Activated naive CD4-positive, alpha-beta T cell treated with anti-CD3 and anti-CD28 coated beads, Interleukin-2, amount 50 U/mL, for 72 hours (primary cell): ENCODE results near the gene ABCA12. TPM values are rescaled to one million over a fixed set of nuclear protein-coding genes. Genes with fewer than 3 reads are reported as not detected.

Experiments
- ATAC-seq, 2 donors: fragments of 150-1000 bp; cut with Tn5 transposase; 2 replicates each; pipeline ENCODE4 v1.10.0; 2021; ENCODE audit warnings: mild to moderate bottlenecking in 2 of 2, moderate library complexity in 2 of 2
- DNase-seq, 2 donors: peaks; one replicate each; pipeline ENCODE4 v3.0.0; 2021 to 2022; ENCODE audit warnings: low spot score in 2 of 2
- H3K27ac Mint-ChIP-seq, 2 donors: one replicate each; pipeline ENCODE4 v1.8.0; 2022; ENCODE audit warnings: mild to moderate bottlenecking in 2 of 2, mixed read lengths in 2 of 2
- H3K36me3 Mint-ChIP-seq, 2 donors: one replicate each; pipeline ENCODE4 v1.8.0; 2022; ENCODE audit warnings: mixed read lengths in 2 of 2
- H3K9me3 Mint-ChIP-seq, 2 donors: one replicate each; pipeline ENCODE4 v1.8.0; 2022; ENCODE audit warnings: mixed read lengths in 2 of 2
- total RNA-seq, 2 donors: library from RNA; stranded (reverse); gene quantifications; one replicate each; pipeline ENCODE4 v1.2.3, GENCODE V29; 2022

ABCA12 gene
- total RNA-seq, 2 donors from 2014 or later = not detected

DNA sequence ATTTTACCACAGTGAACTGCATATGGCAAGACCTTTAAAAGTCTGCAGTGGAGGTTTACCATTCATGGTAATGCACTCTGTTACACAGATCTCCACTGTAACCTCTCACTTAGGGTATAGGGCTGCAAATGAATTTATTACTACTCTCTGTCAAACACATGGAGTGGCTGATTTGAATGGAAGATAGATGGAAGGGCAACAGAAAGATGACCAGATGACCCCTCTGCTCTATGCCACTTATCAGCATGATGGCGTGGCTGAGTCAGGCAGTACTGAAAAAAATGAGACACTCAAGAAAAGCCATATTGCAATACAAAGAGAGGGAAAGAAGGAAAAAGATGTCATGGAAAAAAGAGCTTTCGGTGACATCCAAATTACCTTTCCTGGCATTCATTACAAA, 72.3 kb downstream of the ABCA12 start:
- Mint-ChIP-seq H3K36me3 (no peaks in the 10 kb centered on the region), H3K9me3 (peaks cover 0 to 4% of the 10 kb centered on the region in 2 donors), H3K27ac (no peak overlapping the region)
- no peak for DNase-seq
- no peak for ATAC-seq

DNA sequence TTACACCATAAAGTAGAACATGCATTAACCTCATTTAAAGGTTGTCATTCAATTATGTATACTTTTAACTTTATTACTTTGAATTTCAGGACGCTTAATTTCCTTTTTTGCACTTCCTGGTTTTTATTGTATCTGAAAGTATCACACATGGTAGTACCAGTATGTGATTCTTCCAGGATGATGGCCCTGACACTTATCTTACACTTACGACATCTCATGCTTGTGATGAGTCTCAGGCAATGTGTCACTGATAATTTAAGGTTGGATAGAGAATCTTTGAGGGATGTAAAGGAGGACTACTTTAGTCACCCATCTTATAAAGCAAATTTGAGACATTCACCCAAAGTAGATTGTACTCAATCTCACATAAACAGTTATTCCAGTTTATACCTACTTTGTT, 74.9 kb downstream of the ABCA12 start:
- DNase-seq (no peak), ATAC-seq (no peak)
- peaks cover 0 to 4% of the 10 kb centered on the region in 2 donors for H3K9me3 Mint-ChIP-seq
- H3K27ac Mint-ChIP-seq = no peak overlapping the region
- H3K36me3 Mint-ChIP-seq = no peaks in the 10 kb centered on the region

DNA sequence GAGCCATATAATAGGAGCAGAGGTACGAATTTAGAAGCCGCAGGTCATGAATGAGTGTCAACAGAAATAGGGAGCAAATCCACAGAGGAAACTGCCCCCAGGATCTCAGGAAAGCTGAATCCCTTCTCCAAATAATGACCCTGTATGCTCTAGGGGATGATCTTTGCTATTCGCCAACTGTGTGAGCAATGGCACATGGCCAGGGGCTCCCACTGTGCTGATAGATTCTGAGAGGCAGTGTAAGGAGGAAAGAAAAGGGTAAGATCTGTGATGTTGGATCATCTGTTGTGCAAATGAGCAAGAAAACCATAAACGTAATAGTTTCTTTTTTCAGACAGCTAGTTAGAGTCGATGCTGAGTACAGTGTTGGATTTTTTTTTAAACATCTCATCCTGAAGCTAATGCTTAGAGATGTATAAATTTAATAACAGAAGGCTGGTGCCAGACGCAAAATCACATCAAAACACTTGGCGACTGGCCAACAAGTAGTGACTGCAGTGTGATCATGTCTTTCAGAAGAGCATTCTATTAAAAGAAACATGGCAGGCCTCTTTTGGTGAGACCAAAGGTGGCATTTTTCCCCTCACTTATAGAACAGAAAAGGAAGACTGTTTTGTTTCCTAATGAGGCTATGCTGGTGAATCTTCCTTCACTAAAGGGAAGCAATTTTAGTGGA, 77.4 kb downstream of the ABCA12 start:
- ATAC-seq (no peak), DNase-seq (no peak)
- Mint-ChIP-seq H3K9me3 (peaks cover 0 to 4% of the 10 kb centered on the region in 2 donors), H3K36me3 (no peaks in the 10 kb centered on the region), H3K27ac (no peak overlapping the region)

DNA sequence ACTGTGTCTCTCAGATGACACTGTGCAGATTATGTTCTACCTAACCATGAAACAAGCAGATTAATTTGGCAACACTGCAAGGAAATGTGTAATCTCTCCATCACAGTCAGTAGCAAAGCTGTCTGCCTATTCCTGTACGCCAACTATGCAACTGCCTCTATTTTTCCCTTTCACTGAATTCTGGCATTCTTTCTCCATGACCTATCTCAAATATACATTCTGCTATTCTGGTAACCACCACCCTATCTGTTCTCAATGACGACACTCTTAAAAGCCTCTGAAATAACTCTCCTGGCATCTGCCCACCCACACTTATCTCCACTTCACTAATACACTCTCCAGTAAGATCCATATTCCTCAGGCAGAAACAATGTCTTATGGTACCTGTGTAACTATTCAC, 78.7 kb downstream of the ABCA12 start:
- Mint-ChIP-seq H3K27ac (no peak overlapping the region), H3K9me3 (peaks cover 0 to 4% of the 10 kb centered on the region in 2 donors), H3K36me3 (no peaks in the 10 kb centered on the region)
- DNase-seq (no peak), ATAC-seq (no peak)

DNA sequence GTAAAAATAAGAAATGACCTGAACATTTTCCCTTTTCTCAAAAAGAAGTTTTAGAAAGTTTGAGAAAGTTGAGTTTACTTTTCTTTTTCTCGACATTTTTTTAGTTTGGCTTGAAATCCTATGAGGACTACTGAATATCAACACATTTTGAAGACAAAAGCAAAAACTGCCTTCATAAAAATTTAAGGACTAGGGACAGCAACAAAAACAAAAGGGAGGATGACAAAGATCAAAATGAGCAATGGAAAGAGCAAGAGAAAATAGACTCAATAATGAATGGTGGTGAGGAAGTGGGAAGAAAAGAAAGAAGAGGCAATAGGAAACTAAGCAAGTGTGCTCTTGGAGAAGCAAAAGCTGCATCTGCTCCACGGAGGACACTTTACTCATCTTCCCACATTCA, 82.5 kb downstream of the ABCA12 start:
- no peak for DNase-seq
- Mint-ChIP-seq H3K36me3 (no peaks in the 10 kb centered on the region), H3K27ac (no peak overlapping the region), H3K9me3 (no peaks in the 10 kb centered on the region)
- ATAC-seq = no peak

DNA sequence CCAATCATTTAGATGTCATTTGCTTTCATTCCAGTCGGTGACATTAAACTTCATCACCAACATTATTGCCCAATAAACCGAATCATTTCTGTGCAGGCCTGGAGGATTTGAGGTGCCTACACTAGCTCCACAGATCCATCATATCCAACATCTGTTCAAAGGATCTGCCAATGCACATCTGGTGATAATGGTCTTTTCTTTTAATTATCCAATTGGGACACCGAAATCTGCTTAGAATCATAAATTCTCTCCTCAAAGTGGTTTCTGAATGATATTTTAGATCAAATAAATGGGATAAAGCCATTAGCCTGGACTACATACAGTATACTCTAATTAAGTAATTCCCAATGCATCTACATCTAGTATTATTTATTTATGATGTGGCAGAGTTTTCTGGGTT, 85.6 kb downstream of the ABCA12 start:
- no peak for DNase-seq
- ATAC-seq = no peak
- H3K9me3 Mint-ChIP-seq = no peaks in the 10 kb centered on the region
- H3K27ac Mint-ChIP-seq = no peak overlapping the region
- no peaks in the 10 kb centered on the region for H3K36me3 Mint-ChIP-seq

DNA sequence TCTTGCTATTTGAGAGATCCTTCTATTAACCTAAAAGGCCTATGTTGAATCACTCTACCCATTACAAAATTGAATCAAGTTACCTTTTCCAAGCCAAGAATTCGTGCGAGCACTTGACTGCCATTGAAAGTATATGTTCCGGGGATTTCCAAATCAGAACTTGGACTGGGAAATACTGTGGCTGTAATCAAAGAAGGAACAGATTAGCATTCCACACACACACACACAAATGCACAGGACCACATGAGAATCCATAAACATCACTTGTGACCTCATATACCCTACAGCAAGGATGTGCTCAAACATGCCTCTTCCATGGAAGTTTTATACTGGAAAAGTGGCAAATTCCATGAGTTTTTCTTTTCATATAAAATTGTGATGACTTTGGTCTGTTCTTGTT, 86.0 kb downstream of the ABCA12 start:
- DNase-seq (no peak), ATAC-seq (no peak)
- no peaks in the 10 kb centered on the region for H3K9me3 Mint-ChIP-seq
- H3K36me3 Mint-ChIP-seq = no peaks in the 10 kb centered on the region
- H3K27ac Mint-ChIP-seq = no peak overlapping the region

DNA sequence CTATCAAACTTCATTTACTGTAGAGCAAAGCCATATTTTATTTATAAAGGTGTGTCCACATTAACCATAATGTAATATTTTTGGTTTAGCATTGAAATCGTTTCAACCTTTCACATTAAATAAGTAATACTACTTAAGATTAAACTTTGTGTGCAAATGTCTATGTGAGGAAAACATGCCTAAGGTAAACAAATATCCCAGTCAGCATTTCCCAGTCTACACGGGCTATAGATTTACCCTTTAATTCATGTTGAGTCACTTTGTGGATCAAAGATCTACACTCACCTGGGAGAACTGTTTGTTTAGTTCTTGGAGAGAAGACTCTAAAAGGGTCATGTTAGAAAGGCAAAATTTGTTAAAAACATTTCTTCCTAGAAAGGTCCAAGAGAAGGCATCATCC, 89.1 kb downstream of the ABCA12 start:
- no peak overlapping the region for H3K27ac Mint-ChIP-seq
- peaks cover 0 to 4% of the 10 kb centered on the region in 2 donors for H3K9me3 Mint-ChIP-seq
- DNase-seq = no peak

DNA sequence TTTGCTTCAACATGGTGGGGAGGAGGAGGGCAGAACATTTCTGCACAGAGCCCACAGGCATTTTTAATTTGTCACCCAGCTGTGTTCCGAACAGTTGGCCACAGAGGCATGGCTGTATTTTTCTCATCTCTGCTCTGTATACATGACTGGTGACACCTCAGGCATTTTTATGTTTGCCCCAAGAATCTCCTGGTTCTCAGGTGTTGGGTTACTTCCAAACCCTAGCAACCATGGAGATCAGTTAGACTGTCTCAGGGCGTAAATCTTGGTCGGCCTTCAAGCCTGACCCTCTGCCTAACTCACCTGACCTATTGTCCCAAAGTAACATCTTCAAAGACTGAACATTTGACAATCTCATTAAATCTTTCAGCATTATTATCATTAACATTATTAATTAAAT, 100.0 kb downstream of the ABCA12 start:
- ATAC-seq (no peak), DNase-seq (no peak)
- H3K9me3 Mint-ChIP-seq = no peaks in the 10 kb centered on the region
- no peak overlapping the region for H3K27ac Mint-ChIP-seq
- no peaks in the 10 kb centered on the region for H3K36me3 Mint-ChIP-seq

More for the DNA sequence above, 89.1 kb downstream of the ABCA12 start:
- H3K36me3 Mint-ChIP-seq = no peaks in the 10 kb centered on the region
- no peak for ATAC-seq

DNA sequence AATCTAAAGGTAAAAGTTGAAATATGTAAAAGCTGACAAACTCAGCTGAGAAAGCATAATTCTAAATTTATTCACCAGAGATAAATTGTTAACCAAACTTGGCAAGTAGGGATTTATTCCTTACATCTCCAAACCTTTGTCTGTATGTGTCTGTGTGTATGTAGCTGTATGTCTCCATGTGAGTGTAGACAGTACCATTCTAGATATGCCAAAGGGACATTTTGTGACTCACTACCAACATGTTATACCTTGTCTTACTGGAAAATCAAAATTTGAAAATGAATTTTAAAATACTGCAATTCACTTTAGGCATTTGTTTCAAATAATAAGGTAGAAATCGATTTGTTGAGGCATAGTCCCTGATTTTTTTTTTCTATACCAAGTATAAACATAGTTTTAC, 102.1 kb downstream of the ABCA12 start:
- Mint-ChIP-seq H3K9me3 (no peaks in the 10 kb centered on the region), H3K27ac (no peak overlapping the region), H3K36me3 (no peaks in the 10 kb centered on the region)
- ATAC-seq = no peak
- no peak for DNase-seq

DNA sequence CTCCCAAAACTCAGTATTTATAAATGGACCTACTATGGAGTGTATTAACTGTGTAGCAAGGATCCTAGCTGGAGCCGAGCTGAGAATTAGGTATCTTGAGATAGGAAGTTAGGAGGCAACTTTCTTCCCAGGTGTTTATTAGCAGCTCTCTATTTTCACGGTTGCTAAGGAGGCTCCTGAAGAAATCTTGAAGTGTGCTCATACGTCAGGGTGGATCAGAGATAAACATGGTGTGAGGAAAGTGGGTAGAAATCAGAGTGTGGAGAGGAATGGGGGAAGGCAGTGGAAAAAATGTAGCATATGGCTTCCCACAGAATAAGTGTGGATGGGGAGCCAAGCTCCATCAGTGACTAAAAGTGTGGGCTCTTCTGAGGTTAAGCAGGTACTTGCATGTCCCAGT, 104.3 kb downstream of the ABCA12 start:
- DNase-seq (no peak), ATAC-seq (no peak)
- H3K9me3 Mint-ChIP-seq = peaks cover 0 to 3% of the 10 kb centered on the region in 2 donors
- H3K27ac Mint-ChIP-seq = no peak overlapping the region
- no peaks in the 10 kb centered on the region for H3K36me3 Mint-ChIP-seq

DNA sequence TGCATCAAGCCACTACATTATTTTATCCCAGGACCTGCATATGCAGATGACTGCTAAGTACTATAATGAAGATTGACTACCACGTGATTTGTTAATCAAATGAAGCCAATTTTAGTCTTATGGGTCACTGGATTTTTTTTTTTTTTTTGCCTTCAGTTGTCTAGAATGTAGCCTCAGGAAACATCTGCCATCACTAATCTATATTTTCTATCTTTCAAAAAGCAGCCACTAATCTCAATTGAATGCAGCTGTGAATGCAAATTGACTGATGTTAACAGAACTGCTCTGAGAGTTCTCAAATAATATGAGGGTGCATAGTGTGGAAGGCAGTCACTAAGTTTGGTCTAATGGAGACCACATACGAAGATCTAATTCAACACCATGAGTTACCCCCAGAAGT, 106.3 kb downstream of the ABCA12 start:
- ATAC-seq (no peak), DNase-seq (no peak)
- H3K9me3 Mint-ChIP-seq = peaks cover 0 to 3% of the 10 kb centered on the region in 2 donors
- no peaks in the 10 kb centered on the region for H3K36me3 Mint-ChIP-seq
- H3K27ac Mint-ChIP-seq = no peak overlapping the region

DNA sequence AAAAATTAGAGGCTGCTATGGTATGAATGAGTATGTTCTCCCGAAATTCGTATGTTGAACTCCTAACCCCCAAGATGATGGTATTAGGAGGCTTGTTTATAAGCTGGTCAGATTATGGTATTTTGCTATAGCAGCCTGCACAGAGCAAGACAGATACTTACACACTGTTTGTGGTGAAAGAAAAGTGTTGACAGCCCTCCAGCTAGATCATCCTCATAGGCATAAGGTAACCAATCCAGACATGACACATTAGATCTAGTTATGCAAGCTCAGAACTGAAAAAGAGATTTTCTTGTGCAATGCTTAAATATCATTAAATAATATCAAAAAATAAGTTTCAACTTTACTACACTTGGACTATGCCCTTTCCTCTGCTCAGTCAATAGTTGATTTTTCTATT, 107.1 kb downstream of the ABCA12 start:
- H3K36me3 Mint-ChIP-seq = no peaks in the 10 kb centered on the region
- DNase-seq (no peak), ATAC-seq (no peak)
- no peak overlapping the region for H3K27ac Mint-ChIP-seq
- peaks cover 0 to 3% of the 10 kb centered on the region in 2 donors for H3K9me3 Mint-ChIP-seq

DNA sequence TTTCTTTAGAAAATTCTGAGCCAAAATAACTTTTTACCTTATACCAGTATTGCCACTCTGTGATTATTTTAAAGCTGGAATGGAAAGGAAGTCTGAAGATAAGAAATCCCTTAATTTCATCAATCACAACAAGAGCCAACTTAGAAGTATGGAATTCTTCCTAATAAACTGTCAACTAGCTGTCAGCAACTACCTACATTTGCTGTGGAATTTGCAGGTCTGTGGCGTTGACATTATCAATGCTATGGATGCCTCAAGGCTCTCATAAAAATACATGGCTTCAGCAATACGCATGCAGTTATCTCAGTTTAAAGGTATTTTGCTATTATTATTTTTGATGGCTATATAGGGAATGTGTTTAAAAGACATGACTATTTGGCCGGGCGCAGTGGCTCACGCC, 108.5 kb downstream of the ABCA12 start:
- H3K36me3 Mint-ChIP-seq = no peaks in the 10 kb centered on the region
- DNase-seq (no peak), ATAC-seq (no peak)
- H3K9me3 Mint-ChIP-seq = peaks cover 0 to 3% of the 10 kb centered on the region in 2 donors
- no peak overlapping the region for H3K27ac Mint-ChIP-seq

DNA sequence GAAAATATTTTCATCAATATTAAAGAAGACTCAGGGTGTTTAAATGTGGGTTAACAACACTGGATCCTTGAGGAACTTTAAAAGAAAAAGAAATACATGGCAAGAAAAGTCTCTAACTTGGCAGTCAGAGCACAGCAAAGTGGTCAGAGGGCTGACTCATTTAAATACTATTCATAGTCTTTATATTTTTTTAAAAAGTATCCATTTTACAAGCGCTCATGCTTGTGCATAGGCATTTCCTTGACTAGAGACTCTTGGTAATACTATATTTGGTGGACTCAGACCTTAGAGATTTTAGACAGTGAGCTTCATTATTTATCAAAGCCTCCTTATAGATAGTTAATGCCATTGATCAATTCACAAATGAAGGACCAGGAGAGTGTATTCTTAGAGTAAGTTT, 110.2 kb downstream of the ABCA12 start:
- Mint-ChIP-seq H3K36me3 (no peaks in the 10 kb centered on the region), H3K27ac (no peak overlapping the region), H3K9me3 (peaks cover 0 to 3% of the 10 kb centered on the region in 2 donors)
- ATAC-seq (no peak), DNase-seq (no peak)

DNA sequence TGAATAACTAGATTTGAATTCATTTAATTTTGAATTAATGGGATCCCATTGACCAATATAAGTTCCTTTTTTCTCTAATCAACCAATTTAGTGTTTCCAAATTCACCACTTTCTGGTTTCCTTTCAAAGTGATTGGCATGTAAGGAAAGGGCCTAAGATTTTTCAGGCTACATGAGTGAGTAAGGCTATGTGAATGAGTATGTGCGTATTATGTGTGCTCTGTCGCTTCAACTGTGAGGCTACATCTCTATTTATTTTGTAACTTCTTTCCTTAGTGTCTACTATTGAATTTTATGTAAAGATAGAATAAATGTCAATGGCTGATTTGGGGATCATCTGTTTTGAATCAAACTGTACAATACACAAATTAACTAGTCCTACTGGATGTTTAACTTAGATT, 110.6 kb downstream of the ABCA12 start:
- Mint-ChIP-seq H3K36me3 (no peaks in the 10 kb centered on the region), H3K27ac (no peak overlapping the region), H3K9me3 (peaks cover 0 to 3% of the 10 kb centered on the region in 2 donors)
- DNase-seq (no peak), ATAC-seq (no peak)

DNA sequence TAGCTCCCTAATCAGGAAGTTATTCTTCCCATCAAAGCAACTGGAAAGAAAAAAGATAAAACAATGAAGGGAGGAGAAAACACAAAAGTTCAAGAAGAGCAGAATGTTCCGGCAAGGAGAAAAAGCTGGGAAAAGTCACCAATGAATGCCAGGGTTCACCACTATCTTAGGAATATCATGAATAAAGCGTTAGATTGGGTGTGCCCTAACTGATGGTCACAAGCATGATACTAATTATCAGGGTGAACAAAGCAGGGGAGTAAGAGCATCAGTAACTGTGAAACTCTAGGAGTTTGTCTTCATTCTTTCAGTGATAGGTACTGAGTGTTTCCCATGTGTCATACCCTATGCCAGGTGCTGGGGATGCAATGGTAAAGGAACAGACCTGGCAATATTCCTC, 115.5 kb downstream of the ABCA12 start:
- DNase-seq = no peak
- Mint-ChIP-seq H3K27ac (no peak overlapping the region), H3K36me3 (no peaks in the 10 kb centered on the region), H3K9me3 (no peaks in the 10 kb centered on the region)
- no peak for ATAC-seq

DNA sequence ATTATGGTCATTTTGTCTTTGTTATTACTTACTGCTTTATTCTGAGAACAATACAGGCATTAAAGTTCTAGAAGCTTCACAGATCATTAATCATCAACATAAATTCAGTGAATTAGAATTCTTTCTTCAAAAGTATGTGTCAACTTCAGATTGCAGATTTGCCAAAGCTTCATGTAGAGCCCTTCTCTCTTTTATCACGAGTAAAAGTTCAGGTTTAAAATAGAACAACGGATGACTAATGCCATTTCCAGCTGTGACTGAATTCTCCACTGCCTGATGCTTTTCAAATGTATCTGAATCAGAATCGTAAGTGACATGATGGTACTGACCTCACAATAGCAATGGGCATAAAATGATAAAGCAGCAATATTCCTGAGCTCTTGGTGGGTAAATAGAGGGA, 116.0 kb downstream of the ABCA12 start:
- H3K27ac Mint-ChIP-seq = no peak overlapping the region
- ATAC-seq (no peak), DNase-seq (no peak)
- no peaks in the 10 kb centered on the region for H3K9me3 Mint-ChIP-seq
- H3K36me3 Mint-ChIP-seq = no peaks in the 10 kb centered on the region

DNA sequence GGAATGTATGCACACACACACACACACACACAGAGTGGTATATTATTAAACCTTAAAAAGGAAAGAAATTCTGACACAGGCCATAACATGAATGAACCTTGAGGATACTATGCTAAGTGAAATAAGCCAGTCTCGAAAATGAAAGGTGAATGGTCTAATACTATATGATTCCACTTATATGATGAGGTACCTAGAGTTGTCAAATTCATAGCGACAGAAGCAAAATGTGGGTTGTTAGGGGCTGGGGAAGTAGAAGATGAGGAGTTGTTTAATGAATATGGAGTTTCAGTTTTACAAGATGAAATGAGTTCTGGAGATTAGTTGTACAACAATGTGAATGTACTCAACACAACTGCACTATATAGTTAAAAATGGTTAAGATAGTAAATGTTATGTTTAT, 118.1 kb downstream of the ABCA12 start:
- Mint-ChIP-seq H3K27ac (no peak overlapping the region), H3K36me3 (no peaks in the 10 kb centered on the region), H3K9me3 (no peaks in the 10 kb centered on the region)
- peak in 1 of 2 donors; percentile 65 for ATAC-seq
- DNase-seq = no peak
